Astrocyte of the hippocampus (primary cell): ENCODE results near the gene MYH9.
A peak's percentile ranks its signal among the peaks of the same experiment; 100 is the strongest.
"Not testable (repeated sequence)": the region's sequence is repeated elsewhere in the genome, so short reads cannot be mapped to it uniquely, and the experiment has no call there.

Experiments
- DNase-seq: peaks from one replicate; pipeline ENCODE4 v3.0.0; 2011; ENCODE audit warnings: low read depth, low spot score

MYH9 gene

GRCh38 chr22:36387959-36388726 is at the start of gene MYH9:
Gene MYH9 (minus strand): TSS chr22:36387967. CDS start chr22:36349236, 38,731 bp downstream.
- peak; percentile 100 for DNase-seq

- DNase-seq, result no peak
These were observed 48.0 kb upstream of the MYH9 start for GRCh38 chr22:36435516-36436415.

GRCh38 chr22:36433318-36434231 is 45.8 kb upstream of the MYH9 start:
- DNase-seq, result no peak

- DNase-seq, result peak; percentile 75
These were observed 45.0 kb upstream of the MYH9 start for GRCh38 chr22:36432592-36433317.

GRCh38 chr22:36431977-36432376 is 44.2 kb upstream of the MYH9 start:
- DNase-seq, result no peak

GRCh38 chr22:36430863-36431262 is 43.1 kb upstream of the MYH9 start:
- DNase-seq, result no peak

GRCh38 chr22:36427952-36428351 is 40.2 kb upstream of the MYH9 start:
- not testable (repeated sequence) for DNase-seq

- no peak for DNase-seq
These were observed 38.3 kb upstream of the MYH9 start for GRCh38 chr22:36425977-36426523.

- no peak for DNase-seq
These were observed 37.3 kb upstream of the MYH9 start for GRCh38 chr22:36424901-36425579.

GRCh38 chr22:36424466-36424865 is 36.7 kb upstream of the MYH9 start:
- DNase-seq, result not testable (repeated sequence)

- DNase-seq, result peak; percentile 21
These were observed 36.0 kb upstream of the MYH9 start for GRCh38 chr22:36423461-36424404.

- DNase-seq, result no peak
These were observed 34.7 kb upstream of the MYH9 start for GRCh38 chr22:36422287-36423014.

GRCh38 chr22:36419912-36420882 is 32.4 kb upstream of the MYH9 start:
- DNase-seq, result no peak

- DNase-seq, result peak; percentile 65
These were observed 31.6 kb upstream of the MYH9 start for GRCh38 chr22:36419177-36419911.

GRCh38 chr22:36417281-36417686 is 29.5 kb upstream of the MYH9 start:
- peak; percentile 45 for DNase-seq
